SU-DHL-6 (cell line): ENCODE results near the gene FOXP3.

Experiments
- H2AFZ ChIP-seq: fragments of 200-600 bp; sonication (generic); 2 replicates; pipeline ENCODE4 v1.6.1; 2014; ENCODE audit warnings: low read depth, mild to moderate bottlenecking, moderate library complexity, mixed read lengths, antibody characterized with exemption, low read length; ENCODE audit not compliant: severe bottlenecking
- H3F3A ChIP-seq: fragments of 200-600 bp; shearing (Covaris generic); 2 replicates; pipeline ENCODE4 v1.6.0; 2016; ENCODE audit warnings: antibody characterized with exemption, mild to moderate bottlenecking; ENCODE audit not compliant: insufficient read depth
- H3K27ac ChIP-seq: fragments of 200-600 bp; sonication (generic); 2 replicates; pipeline ENCODE4 v1.5.1; 2016; ENCODE audit warnings: low read depth, mild to moderate bottlenecking, low read length, moderate library complexity, mixed read lengths
- H3K27me3 ChIP-seq: fragments of 200-600 bp; sonication (generic), shearing (Covaris generic); 2 replicates; pipeline ENCODE4 v1.6.0; 2014; ENCODE audit warnings: mild to moderate bottlenecking, low read length
- H3K36me3 ChIP-seq: fragments of 200-600 bp; sonication (generic); 2 replicates; pipeline ENCODE4 v1.6.1; 2014; ENCODE audit warnings: mild to moderate bottlenecking, low read length, mixed read lengths
- H3K4me2 ChIP-seq: fragments of 300-600, 200-600 bp; shearing (Covaris generic), sonication (generic); 2 replicates; pipeline ENCODE4 v1.6.0; 2014; ENCODE audit warnings: low read length, low read depth, mild to moderate bottlenecking; ENCODE audit not compliant: poor library complexity, severe bottlenecking
- H3K4me3 ChIP-seq: fragments of 200-600 bp; sonication (generic); 2 replicates; pipeline ENCODE4 v1.5.1; 2014; ENCODE audit warnings: antibody characterized with exemption, low read length, mild to moderate bottlenecking, mixed read lengths; ENCODE audit not compliant: insufficient read depth, poor library complexity, severe bottlenecking
- H3K79me2 ChIP-seq: fragments of 200-600 bp; sonication (generic); 2 replicates; pipeline ENCODE4 v1.6.1; 2014; ENCODE audit warnings: mild to moderate bottlenecking, low read length, moderate library complexity; ENCODE audit not compliant: insufficient read depth
- H3K9ac ChIP-seq: fragments of 200-600 bp; sonication (generic); 2 replicates; pipeline ENCODE4 v1.7.0; 2014; ENCODE audit warnings: mild to moderate bottlenecking, low read length
- H3K9me2 ChIP-seq: fragments of 200-600 bp; sonication (generic); replicated peaks from 2 replicates; pipeline ENCODE4 v1.6.1; 2014; ENCODE audit warnings: low read length; ENCODE audit not compliant: insufficient read depth
- H3K9me3 ChIP-seq: fragments of 200-600 bp; sonication (generic); 2 replicates; pipeline ENCODE4 v1.6.1; 2014; ENCODE audit warnings: low read length, mixed read lengths; ENCODE audit not compliant: insufficient read depth
- H4K20me1 ChIP-seq: fragments of 200-600 bp; sonication (generic); 2 replicates; pipeline ENCODE4 v1.6.1; 2014; ENCODE audit warnings: low read depth, mild to moderate bottlenecking, antibody characterized with exemption, low read length, moderate library complexity, mixed read lengths
- EZH2phosphoT487 ChIP-seq: fragments of 200-600 bp; sonication (generic), shearing (Covaris generic); conservative IDR thresholded peaks from 2 replicates; pipeline ENCODE4 v1.6.1; 2018; ENCODE audit warnings: mild to moderate bottlenecking, antibody characterized with exemption, low read length, moderate library complexity, mixed read lengths
- TF ChIP-seq, protein P1 (sequence below): fragments of 200-600 bp; sonication (generic); IDR thresholded peaks from one replicate; pipeline ENCODE4 v1.5.1; 2017; ENCODE audit warnings: antibody characterized with exemption, mild to moderate bottlenecking, low read length, moderate library complexity; ENCODE audit not compliant: insufficient read depth, poor library complexity, severe bottlenecking

Gene FOXP3

DNA sequence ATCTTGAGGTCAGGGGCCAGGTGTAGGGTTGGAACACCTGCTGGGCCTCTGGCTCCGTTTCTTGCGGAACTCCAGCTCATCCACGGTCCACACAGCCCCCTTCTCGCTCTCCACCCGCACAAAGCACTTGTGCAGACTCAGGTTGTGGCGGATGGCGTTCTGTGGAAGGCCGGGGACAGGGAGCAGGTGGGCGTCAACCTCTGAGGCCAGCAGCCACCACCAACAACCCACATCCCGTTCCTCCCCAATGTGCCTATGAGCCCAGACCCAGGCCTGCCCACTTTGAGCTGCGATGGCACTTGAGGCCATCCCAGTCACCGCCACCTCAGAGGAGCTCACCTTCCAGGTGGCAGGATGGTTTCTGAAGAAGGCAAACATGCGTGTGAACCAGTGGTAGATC lies 13.2 kb downstream of the FOXP3 start:
- no peaks in the 10 kb centered on the region for H4K20me1 ChIP-seq
- no peak overlapping the region for H3K27ac ChIP-seq
- H3K9ac ChIP-seq = no peak overlapping the region
- H3F3A ChIP-seq = no peaks in the 10 kb centered on the region
- no peaks in the 10 kb centered on the region for H3K27me3 ChIP-seq
- H3K4me2 ChIP-seq = no peak overlapping the region
- H2AFZ ChIP-seq = no peak overlapping the region
- H3K79me2 ChIP-seq = no peaks in the 10 kb centered on the region
- TF ChIP-seq EZH2phosphoT487 = no peak
- TF ChIP-seq, protein P1, sequence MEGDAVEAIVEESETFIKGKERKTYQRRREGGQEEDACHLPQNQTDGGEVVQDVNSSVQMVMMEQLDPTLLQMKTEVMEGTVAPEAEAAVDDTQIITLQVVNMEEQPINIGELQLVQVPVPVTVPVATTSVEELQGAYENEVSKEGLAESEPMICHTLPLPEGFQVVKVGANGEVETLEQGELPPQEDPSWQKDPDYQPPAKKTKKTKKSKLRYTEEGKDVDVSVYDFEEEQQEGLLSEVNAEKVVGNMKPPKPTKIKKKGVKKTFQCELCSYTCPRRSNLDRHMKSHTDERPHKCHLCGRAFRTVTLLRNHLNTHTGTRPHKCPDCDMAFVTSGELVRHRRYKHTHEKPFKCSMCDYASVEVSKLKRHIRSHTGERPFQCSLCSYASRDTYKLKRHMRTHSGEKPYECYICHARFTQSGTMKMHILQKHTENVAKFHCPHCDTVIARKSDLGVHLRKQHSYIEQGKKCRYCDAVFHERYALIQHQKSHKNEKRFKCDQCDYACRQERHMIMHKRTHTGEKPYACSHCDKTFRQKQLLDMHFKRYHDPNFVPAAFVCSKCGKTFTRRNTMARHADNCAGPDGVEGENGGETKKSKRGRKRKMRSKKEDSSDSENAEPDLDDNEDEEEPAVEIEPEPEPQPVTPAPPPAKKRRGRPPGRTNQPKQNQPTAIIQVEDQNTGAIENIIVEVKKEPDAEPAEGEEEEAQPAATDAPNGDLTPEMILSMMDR = no peak
- no peaks in the 10 kb centered on the region for H3K36me3 ChIP-seq
- H3K4me3 ChIP-seq = no peak overlapping the region
- H3K9me2 ChIP-seq = no peaks in the 10 kb centered on the region
- no peaks in the 10 kb centered on the region for H3K9me3 ChIP-seq

DNA sequence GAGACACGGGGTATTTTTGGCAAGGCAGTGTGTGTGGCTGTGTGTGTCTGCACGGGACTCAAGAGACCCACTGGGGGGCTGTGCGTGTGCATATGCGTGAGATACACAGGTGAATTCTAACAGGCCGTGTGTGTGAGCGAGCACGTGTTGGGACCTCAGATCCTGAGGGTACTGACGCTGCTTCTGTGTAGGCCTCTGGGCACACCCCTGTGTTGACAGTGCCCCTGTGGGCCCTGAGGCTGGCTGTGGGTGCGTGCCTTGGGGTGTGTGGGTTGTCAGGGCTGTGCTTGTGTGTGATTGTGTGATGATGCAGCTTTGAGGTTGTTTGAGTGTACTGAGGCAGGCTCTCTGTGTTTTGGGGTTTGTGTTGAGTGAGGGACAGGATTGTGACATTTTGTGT lies 13.9 kb downstream of the FOXP3 start:
- H3K4me2 ChIP-seq = no peak overlapping the region
- H3K79me2 ChIP-seq = no peaks in the 10 kb centered on the region
- H3K9ac ChIP-seq = no peak overlapping the region
- H2AFZ ChIP-seq = no peak overlapping the region
- H3F3A ChIP-seq = no peaks in the 10 kb centered on the region
- no peaks in the 10 kb centered on the region for H3K9me3 ChIP-seq
- no peak overlapping the region for H3K4me3 ChIP-seq
- H4K20me1 ChIP-seq = no peaks in the 10 kb centered on the region
- no peaks in the 10 kb centered on the region for H3K36me3 ChIP-seq
- H3K27me3 ChIP-seq = no peaks in the 10 kb centered on the region
- no peaks in the 10 kb centered on the region for H3K9me2 ChIP-seq
- no peak for TF ChIP-seq EZH2phosphoT487
- TF ChIP-seq, protein P1 = no peak
- no peak overlapping the region for H3K27ac ChIP-seq

DNA sequence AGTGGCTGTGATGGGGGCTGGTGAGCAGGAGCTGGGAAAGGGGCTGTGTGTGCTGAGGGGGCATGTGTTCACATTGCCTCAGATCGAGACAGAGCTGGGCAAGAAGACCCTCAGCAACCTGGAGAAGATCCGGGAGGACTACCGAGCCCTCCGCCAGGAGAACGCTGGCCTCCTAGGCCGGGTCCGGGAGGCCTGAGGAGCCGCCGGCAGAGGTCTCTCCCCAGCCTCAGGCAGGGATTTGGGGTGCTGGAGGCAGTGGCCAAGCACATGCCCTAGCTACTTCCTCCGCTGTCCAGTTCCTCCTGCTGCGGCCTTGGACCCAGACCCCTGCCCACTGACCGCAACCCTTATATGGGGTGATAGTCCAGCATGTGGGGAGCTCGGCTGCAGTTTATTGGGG lies 14.4 kb downstream of the FOXP3 start:
- Histone ChIP-seq H3K36me3 (no peaks in the 10 kb centered on the region), H3K4me2 (no peak overlapping the region), H4K20me1 (no peaks in the 10 kb centered on the region), H3K9me2 (no peaks in the 10 kb centered on the region), H3K27ac (no peak overlapping the region), H2AFZ (no peak overlapping the region), H3K79me2 (no peaks in the 10 kb centered on the region), H3K9ac (no peak overlapping the region), H3K9me3 (no peaks in the 10 kb centered on the region), H3K4me3 (no peak overlapping the region), H3K27me3 (no peaks in the 10 kb centered on the region), H3F3A (no peaks in the 10 kb centered on the region)
- no peak for TF ChIP-seq EZH2phosphoT487
- TF ChIP-seq, protein P1 = no peak

DNA sequence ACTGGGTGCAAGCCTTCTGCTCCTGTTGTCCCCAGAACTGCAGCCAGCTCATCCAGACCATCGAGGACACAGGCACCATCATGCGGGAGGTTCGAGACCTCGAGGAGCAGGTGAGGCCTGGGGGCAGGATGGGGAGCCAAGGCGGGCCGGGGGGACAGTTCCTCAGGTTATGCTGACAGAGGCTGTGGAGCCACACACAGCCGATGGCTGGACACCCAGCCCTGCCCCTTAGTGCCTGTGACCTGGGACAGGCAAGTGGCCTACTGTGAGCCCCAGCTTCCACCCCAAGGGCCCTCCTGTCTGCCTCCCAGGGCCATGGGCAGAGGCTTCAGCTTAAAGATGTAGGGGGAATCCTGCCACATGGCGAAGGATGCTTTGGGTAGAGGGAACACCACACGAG lies 14.9 kb downstream of the FOXP3 start:
- Histone ChIP-seq H3K79me2 (no peaks in the 10 kb centered on the region), H2AFZ (no peak overlapping the region), H3K4me2 (no peak overlapping the region), H3K9ac (no peak overlapping the region), H3F3A (no peaks in the 10 kb centered on the region), H3K9me2 (no peaks in the 10 kb centered on the region), H4K20me1 (no peaks in the 10 kb centered on the region), H3K9me3 (no peaks in the 10 kb centered on the region), H3K27me3 (no peaks in the 10 kb centered on the region), H3K27ac (no peak overlapping the region), H3K4me3 (no peak overlapping the region), H3K36me3 (no peaks in the 10 kb centered on the region)
- TF ChIP-seq EZH2phosphoT487 = no peak
- TF ChIP-seq, protein P1 = no peak
